Transverse colon (tissue), 3 donors: ENCODE measurements around the gene ADGB.

Experiments used
- POLR2A ChIP-seq: fragments of 450-650 bp; IDR thresholded peaks from one replicate; pipeline ENCODE4 v1.6.1; 2016; ENCODE audit warnings: antibody characterized with exemption, mild to moderate bottlenecking, moderate library complexity
- TF ChIP-seq, protein P1 (sequence below), 5 experiments: fragments of 200-600 bp in 3 of 5; fragments of 450-650 bp in 2 of 5; sonication (generic) in 3 of 5; IDR thresholded peaks; 1 replicate in 2 of 5; 2 replicates in 3 of 5; pipeline ENCODE4 v1.5.1; 2016 to 2017; ENCODE audit warnings: antibody characterized with exemption in 5 of 5, inconsistent platforms in 3 of 5, mild to moderate bottlenecking in 2 of 5, moderate library complexity in 1 of 5

DNA sequence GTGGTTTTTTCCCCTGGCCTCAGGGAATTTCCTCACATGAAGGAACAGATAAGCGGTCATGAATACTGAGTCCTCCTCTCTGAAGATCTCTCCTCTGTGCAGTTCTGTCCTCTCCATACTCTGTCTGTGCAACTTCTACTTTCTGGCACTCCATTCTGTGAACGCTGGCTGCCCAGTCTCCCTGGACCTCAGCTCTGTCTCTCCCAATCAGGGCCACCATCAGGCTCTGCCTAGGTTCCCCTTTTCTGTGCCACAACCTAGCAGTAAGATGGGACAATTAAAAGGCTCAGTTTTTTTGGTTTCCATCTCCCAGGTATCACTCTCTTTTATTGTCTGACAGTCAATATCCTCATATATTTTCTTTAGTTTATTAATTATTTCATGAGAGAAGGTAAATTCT, 4.8 kb upstream of the ADGB start:
- no peak for TF ChIP-seq POLR2A
- TF ChIP-seq, protein P1, sequence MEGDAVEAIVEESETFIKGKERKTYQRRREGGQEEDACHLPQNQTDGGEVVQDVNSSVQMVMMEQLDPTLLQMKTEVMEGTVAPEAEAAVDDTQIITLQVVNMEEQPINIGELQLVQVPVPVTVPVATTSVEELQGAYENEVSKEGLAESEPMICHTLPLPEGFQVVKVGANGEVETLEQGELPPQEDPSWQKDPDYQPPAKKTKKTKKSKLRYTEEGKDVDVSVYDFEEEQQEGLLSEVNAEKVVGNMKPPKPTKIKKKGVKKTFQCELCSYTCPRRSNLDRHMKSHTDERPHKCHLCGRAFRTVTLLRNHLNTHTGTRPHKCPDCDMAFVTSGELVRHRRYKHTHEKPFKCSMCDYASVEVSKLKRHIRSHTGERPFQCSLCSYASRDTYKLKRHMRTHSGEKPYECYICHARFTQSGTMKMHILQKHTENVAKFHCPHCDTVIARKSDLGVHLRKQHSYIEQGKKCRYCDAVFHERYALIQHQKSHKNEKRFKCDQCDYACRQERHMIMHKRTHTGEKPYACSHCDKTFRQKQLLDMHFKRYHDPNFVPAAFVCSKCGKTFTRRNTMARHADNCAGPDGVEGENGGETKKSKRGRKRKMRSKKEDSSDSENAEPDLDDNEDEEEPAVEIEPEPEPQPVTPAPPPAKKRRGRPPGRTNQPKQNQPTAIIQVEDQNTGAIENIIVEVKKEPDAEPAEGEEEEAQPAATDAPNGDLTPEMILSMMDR (IDR thresholded peaks at IDR 0.05): no peak
